Upper lobe of left lung (tissue), 6 donors: Measurements from ENCODE around the gene C13orf46. TPM values are rescaled to one million over a fixed set of nuclear protein-coding genes. Genes with fewer than 3 reads are reported as not detected.

Source experiments
- ATAC-seq, 2 donors: fragments of 200-7000 bp; cut with Tn5 transposase; one replicate each; pipeline ENCODE4 v1.9.1; 2022; ENCODE audit warnings: mild to moderate bottlenecking in 2 of 2, moderate library complexity in 2 of 2; ENCODE audit not compliant: low FRiP score in 2 of 2
- DNase-seq, 2 donors: peaks; one replicate each; pipeline ENCODE4 v3.0.0-alpha.2; 2019 to 2020
- H3K27ac ChIP-seq, 4 donors: fragments of 200-600 bp; sonication (generic); one replicate each; pipeline ENCODE4 v1.5.1; 2016 to 2019
- H3K27me3 ChIP-seq, 4 donors: fragments of 200-600 bp; sonication (generic); one replicate each; pipeline ENCODE4 v1.5.1; 2017 to 2019
- H3K36me3 ChIP-seq, 4 donors: fragments of 200-600 bp; sonication (generic); one replicate each; pipeline ENCODE4 v1.5.1; 2016 to 2019
- H3K4me1 ChIP-seq, 4 donors: fragments of 200-600 bp; sonication (generic); one replicate each; pipeline ENCODE4 v1.5.1; 2018 to 2019
- H3K4me3 ChIP-seq, 4 donors: fragments of 200-600 bp; sonication (generic); one replicate each; pipeline ENCODE4 v1.5.1; 2017 to 2019; ENCODE audit warnings: mild to moderate bottlenecking in 2 of 4, moderate library complexity in 1 of 4
- H3K9me3 ChIP-seq, 4 donors: fragments of 200-600 bp; sonication (generic); one replicate each; pipeline ENCODE4 v1.5.1; 2018 to 2019
- CTCF ChIP-seq, 6 experiments: fragments of 450-650 bp in 4 of 6; fragments of 200-600 bp in 2 of 6; sonication (generic) in 2 of 6; IDR thresholded peaks; one replicate each; pipeline ENCODE4 v1.5.1; 2016 to 2019; ENCODE audit warnings: antibody characterized with exemption in 6 of 6
- EP300 ChIP-seq, 4 donors: sonication (generic); formaldehyde crosslinking; IDR thresholded peaks; one replicate each; pipeline ENCODE4 v1.5.1; 2017; ENCODE audit warnings: antibody characterized with exemption in 4 of 4, control low read depth in 2 of 4
- POLR2A ChIP-seq, 4 donors: fragments of 450-650 bp; IDR thresholded peaks; one replicate each; pipeline ENCODE4 v1.5.1; 2016 to 2017; ENCODE audit warnings: antibody characterized with exemption in 4 of 4, mild to moderate bottlenecking in 2 of 4
- POLR2AphosphoS5 ChIP-seq, 2 donors: sonication (generic); formaldehyde crosslinking; IDR thresholded peaks; one replicate each; pipeline ENCODE4 v1.5.1; 2017; ENCODE audit warnings: antibody characterized with exemption in 2 of 2
- WGBS, 2 donors: methylation state at CpG; one replicate each; pipeline ENCODE4 v1.1.5; 2017 to 2018; 5-methylcytosine and 5-hydroxymethylcytosine counted together
- total RNA-seq, 6 donors: library from RNA; depleted of rRNA in 4 of 6; stranded (reverse); fragments of >200 nt in 4 of 6; gene quantifications; one replicate each; pipeline versions ENCODE4 v1.1.0 to v1.2.1, GENCODE V29; 2016 to 2021
- donor health status: DM: no; HTN: no; CAD: no; lungs with moderate emphysema.
- donor health status: DM: no; HTN: yes; CAD: no; lungs with severe emphysema.

C13orf46 gene
- total RNA-seq, 6 donors from 2014 or later: 5.5 to 44.0 (median 14.7) TPM

- 85 to 88% methylated on average over 1 of the region's 1 CpG for WGBS, 2 donors
- Histone ChIP-seq H3K36me3 (no peaks in the 10 kb centered on the region), H3K9me3 (peaks cover 0 to 11% (median 5%) of the 10 kb centered on the region in 4 donors), H3K27ac (no peak overlapping the region), H3K4me3 (no peak overlapping the region), H3K27me3 (no peaks in the 10 kb centered on the region), H3K4me1 (no peaks in the 10 kb centered on the region)
- TF ChIP-seq POLR2AphosphoS5 (IDR thresholded peaks at IDR 0.05): no peak
- TF ChIP-seq POLR2A (IDR thresholded peaks at IDR 0.05): no peak
- ATAC-seq (no peak), DNase-seq (no peak)
These were observed 52.1 kb downstream of the C13orf46 start for GRCh38 chr13:113921763-113922162.

- DNase-seq: peak in 1 of 2 donors; percentile 10
- Histone ChIP-seq H3K4me1 (no peaks in the 10 kb centered on the region), H3K36me3 (no peaks in the 10 kb centered on the region), H3K4me3 (no peak overlapping the region), H3K9me3 (peaks cover 0 to 11% (median 5%) of the 10 kb centered on the region in 4 donors), H3K27ac (no peak overlapping the region), H3K27me3 (no peaks in the 10 kb centered on the region)
- TF ChIP-seq POLR2AphosphoS5 (IDR thresholded peaks at IDR 0.05) (no peak), CTCF (IDR thresholded peaks at IDR 0.05) (no peak), EP300 (IDR thresholded peaks at IDR 0.05) (no peak), POLR2A (IDR thresholded peaks at IDR 0.05) (no peak)
- ATAC-seq: no peak
- 93% methylated on average over 13 of the region's 13 CpGs for WGBS, 2 donors
These were observed 53.1 kb downstream of the C13orf46 start for GRCh38 chr13:113920606-113921286.

- Histone ChIP-seq H3K9me3 (peaks cover 0 to 11% (median 5%) of the 10 kb centered on the region in 4 donors), H3K4me3 (no peak overlapping the region), H3K27ac (no peak overlapping the region), H3K4me1 (no peaks in the 10 kb centered on the region), H3K27me3 (no peaks in the 10 kb centered on the region), H3K36me3 (no peaks in the 10 kb centered on the region)
- 77 to 87% methylated on average over 8 to 9 of the region's 9 CpGs for WGBS, 2 donors
- DNase-seq (peak in 1 of 2 donors; percentile 1), ATAC-seq (no peak)
- TF ChIP-seq POLR2A (IDR thresholded peaks at IDR 0.05): no peak
- TF ChIP-seq POLR2AphosphoS5 (IDR thresholded peaks at IDR 0.05): no peak
- no peak for TF ChIP-seq CTCF (IDR thresholded peaks at IDR 0.05)
- TF ChIP-seq EP300 (IDR thresholded peaks at IDR 0.05): no peak
These were observed 53.9 kb downstream of the C13orf46 start for GRCh38 chr13:113919761-113920559.

- H3K36me3 ChIP-seq: no peaks in the 10 kb centered on the region
- TF ChIP-seq EP300 (IDR thresholded peaks at IDR 0.05) (no peak), CTCF (IDR thresholded peaks at IDR 0.05) (no peak), POLR2A (IDR thresholded peaks at IDR 0.05) (no peak), POLR2AphosphoS5 (IDR thresholded peaks at IDR 0.05) (no peak)
- DNase-seq (peak; percentile 12 to 73), ATAC-seq (no peak)
- WGBS, 2 donors: 85 to 89% methylated on average over 19 to 23 of the region's 23 CpGs
- no peaks in the 10 kb centered on the region for H3K4me1 ChIP-seq
- peaks cover 0 to 11% (median 5%) of the 10 kb centered on the region in 4 donors for H3K9me3 ChIP-seq
- H3K27ac ChIP-seq: no peak overlapping the region
- H3K27me3 ChIP-seq: no peaks in the 10 kb centered on the region
- no peak overlapping the region for H3K4me3 ChIP-seq
These were observed 54.7 kb downstream of the C13orf46 start for GRCh38 chr13:113918981-113919701.

DNA sequence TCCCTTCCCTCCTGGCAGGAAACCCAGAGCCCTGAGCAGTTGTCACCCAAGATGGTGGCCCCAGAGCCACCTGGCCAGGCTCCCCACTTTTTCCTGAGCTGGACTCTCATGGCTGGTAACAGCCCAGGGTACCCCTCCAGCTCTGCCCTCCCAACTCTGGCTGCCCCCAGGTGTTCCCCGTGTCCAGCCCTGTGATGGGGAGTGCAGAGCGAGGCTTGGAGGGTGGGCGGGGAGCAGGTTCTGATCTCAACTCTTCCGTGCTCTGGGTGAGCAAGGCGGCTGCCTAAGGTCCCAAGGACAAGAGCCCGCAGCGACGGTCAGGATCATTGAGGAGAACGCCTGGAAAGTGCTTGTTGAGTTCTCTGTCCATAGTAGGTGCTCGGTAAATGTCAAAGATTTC lies 55.3 kb downstream of the C13orf46 start:
- H3K36me3 ChIP-seq: no peaks in the 10 kb centered on the region
- no peak for TF ChIP-seq EP300 (IDR thresholded peaks at IDR 0.05)
- TF ChIP-seq POLR2A (IDR thresholded peaks at IDR 0.05): no peak
- no peaks in the 10 kb centered on the region for H3K4me1 ChIP-seq
- 78% methylated on average over 10 of the region's 10 CpGs; no CpG with 5 or more reads in 1 of the 2 donors for WGBS, 2 donors
- H3K9me3 ChIP-seq: peaks cover 0 to 11% (median 5%) of the 10 kb centered on the region in 4 donors
- no peaks in the 10 kb centered on the region for H3K27me3 ChIP-seq
- ATAC-seq (peak in 1 of 2 donors; percentile 16), DNase-seq (peak in 1 of 2 donors; percentile 14)
- no peak overlapping the region for H3K27ac ChIP-seq
- no peak overlapping the region for H3K4me3 ChIP-seq
